GM10266 (cell line): ENCODE results near the gene ZBTB33.

Experiments used
- DNase-seq: peaks from one replicate; pipeline ENCODE4 v3.0.0; 2012; ENCODE audit errors: extremely low spot score
- CTCF ChIP-seq: IDR thresholded peaks from 2 replicates; pipeline ENCODE4 v1.5.1; 2012; ENCODE audit warnings: mild to moderate bottlenecking, low read depth; ENCODE audit not compliant: control insufficient read depth, insufficient read depth; ENCODE audit errors: missing control alignments

The ZBTB33 gene

GRCh38 chrX:120264341-120264740, 13.7 kb downstream of the ZBTB33 start:
- no peak for DNase-seq
- no peak for TF ChIP-seq CTCF

DNA sequence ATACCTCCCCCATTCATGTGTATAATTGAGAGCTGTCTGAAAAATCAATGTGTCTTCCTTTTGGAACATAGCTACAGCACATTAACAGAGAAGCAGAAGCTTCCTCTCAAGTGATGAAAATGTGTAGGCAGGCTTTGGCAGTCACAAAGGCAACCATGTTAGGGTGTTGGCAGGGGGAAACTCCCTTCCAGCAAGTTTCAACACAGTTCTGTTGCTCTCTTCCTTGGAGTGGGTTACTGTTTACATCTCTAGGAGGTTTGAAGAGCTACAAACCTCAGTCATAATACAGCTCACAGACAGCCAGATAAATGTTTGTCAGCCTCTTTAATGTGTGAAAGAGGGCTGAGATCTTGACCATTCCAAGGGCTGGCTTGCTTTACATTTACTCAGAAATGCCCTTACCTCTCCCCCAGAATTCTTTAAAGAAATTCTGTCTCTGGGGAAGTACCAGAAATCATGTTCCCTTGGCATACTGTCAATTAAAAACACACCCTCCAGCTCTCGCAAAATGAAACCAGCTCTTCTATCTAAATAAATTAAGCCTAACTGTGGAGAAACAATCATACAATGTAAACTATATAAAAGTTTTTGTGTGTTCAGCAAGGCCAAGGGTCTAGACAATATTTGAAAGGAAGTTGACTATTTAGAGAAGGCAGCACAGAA, 18.9 kb downstream of the ZBTB33 start:
- DNase-seq: no peak
- no peak for TF ChIP-seq CTCF

GRCh38 chrX:120270567-120270966, 20.0 kb downstream of the ZBTB33 start:
- no peak for DNase-seq
- TF ChIP-seq CTCF: no peak

GRCh38 chrX:120271218-120271617, 20.6 kb downstream of the ZBTB33 start:
- no peak for DNase-seq
- no peak for TF ChIP-seq CTCF

DNA sequence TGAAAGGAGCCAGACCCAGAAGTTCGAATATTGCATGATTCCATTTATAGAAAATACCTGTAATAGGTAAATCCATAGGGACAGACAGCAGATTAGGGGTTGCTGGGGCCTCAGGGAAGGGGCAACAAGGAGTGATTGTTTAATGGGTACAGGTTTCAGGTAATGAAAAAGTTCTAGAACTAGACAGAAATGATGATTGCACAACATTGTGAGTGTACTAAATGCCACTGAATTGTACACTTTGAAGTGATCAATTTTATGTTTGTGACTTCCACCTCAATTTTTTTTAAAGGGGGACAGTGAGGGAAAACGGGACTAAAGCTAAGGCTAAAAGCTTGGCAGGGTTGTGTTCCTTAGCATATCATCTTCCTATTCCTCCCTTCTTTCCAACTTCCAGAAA, 23.5 kb downstream of the ZBTB33 start:
- DNase-seq: no peak
- TF ChIP-seq CTCF: no peak

GRCh38 chrX:120274958-120275357, 24.3 kb downstream of the ZBTB33 start:
- no peak for TF ChIP-seq CTCF
- DNase-seq: no peak

DNA sequence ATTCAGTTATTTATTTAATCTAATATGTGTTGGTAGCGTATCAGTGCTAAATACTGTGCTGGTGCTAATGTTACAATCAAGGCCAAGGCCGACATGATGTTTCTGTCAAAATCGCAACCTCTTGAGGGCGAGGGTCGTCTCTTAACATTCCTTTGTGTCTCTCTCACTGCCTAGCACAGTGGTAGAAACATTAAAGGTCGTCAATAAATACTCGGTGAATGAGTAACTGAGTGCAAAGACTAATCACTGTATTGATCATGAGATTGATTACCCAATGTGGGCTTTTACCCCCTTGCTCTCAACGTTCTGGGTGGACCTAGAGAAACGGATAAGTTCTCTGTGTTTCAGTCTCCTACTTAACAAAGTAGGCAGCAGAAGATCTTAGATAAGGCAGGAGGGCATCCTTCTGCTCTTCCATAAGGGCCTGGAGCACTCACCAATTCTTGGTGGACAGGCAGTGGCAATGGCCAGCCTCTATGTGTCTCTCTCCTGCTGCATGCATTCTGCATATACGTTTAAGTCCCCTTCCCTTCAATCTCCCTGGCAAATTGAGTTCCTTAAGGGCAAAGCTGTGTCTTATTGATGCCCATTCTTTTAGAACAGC, 30.5 kb downstream of the ZBTB33 start:
- TF ChIP-seq CTCF: no peak
- DNase-seq: no peak
